ENCODE results near the gene PRKCE. TPM values are rescaled to one million over a fixed set of nuclear protein-coding genes. Genes with fewer than 3 reads are reported as not detected.

Gene PRKCE
- total RNA-seq, 1 experiment from 2014 or later, result 17.7 TPM

GRCh38 chr2:45607701-45608100, 43.8 kb upstream of the PRKCE start:
- Mint-ChIP-seq H3K4me1 (ENCODE audit: low read depth, unreplicated experiment) (peaks cover 26% of the 10 kb centered on the region), H3K27me3 (ENCODE audit: unreplicated experiment) (no peaks in the 10 kb centered on the region), H3K4me3 (ENCODE audit: low read depth, unreplicated experiment) (no peak overlapping the region), H3K9me3 (ENCODE audit: low read depth, unreplicated experiment) (no peaks in the 10 kb centered on the region), H3K27ac (ENCODE audit: unreplicated experiment) (no peak overlapping the region), H3K36me3 (ENCODE audit: insufficient read depth, unreplicated experiment) (peaks cover 18% of the 10 kb centered on the region)
- intact Hi-C loops (cut with micrococcal nuclease; ENCODE audit: unreplicated experiment), result no loop called here
- CTCF ChIA-PET, result no interaction called here
- no TSS peak for BruUV-seq (replicated peaks)
- DNase-seq, result peak; percentile 10
- TF ChIP-seq, protein P1, sequence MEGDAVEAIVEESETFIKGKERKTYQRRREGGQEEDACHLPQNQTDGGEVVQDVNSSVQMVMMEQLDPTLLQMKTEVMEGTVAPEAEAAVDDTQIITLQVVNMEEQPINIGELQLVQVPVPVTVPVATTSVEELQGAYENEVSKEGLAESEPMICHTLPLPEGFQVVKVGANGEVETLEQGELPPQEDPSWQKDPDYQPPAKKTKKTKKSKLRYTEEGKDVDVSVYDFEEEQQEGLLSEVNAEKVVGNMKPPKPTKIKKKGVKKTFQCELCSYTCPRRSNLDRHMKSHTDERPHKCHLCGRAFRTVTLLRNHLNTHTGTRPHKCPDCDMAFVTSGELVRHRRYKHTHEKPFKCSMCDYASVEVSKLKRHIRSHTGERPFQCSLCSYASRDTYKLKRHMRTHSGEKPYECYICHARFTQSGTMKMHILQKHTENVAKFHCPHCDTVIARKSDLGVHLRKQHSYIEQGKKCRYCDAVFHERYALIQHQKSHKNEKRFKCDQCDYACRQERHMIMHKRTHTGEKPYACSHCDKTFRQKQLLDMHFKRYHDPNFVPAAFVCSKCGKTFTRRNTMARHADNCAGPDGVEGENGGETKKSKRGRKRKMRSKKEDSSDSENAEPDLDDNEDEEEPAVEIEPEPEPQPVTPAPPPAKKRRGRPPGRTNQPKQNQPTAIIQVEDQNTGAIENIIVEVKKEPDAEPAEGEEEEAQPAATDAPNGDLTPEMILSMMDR (IDR thresholded peaks at IDR 0.05; ENCODE audit: unreplicated experiment), result peak; percentile 32

DNA sequence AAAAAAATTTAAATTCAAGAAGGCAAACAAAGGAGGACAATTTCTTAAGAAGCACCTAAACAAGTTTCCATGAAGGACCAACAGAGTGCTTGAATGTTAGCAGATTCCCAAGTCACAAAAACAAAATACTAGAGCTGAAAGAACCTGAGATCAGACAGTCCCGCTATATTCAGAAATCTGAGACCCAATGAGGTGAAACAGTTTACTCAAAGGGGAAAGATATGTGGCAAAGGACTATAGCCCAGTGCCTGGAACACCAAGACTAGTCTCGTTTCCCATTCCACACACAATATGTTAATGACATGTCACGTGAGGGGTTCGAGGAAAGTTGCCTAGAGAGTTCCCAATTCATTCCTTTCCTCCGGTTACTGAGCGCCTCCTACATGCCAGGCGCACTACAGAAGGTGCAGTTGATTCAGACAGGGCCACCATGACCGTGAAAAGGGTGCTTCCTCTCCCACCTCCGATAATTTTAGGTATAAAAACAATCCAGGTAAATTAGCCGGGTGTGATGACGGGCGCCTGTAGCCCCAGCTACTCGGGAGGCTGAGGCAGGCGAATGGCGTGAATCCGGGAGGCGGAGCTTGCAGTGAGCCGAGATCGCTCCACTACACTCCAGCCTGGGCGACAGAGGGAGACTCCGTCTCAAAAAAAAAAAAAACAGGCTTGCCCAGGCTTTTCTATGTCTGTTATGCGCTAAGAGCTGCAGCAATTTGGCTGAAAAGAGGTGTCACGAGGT, 41.0 kb upstream of the PRKCE start:
- TF ChIP-seq, protein P1 (IDR thresholded peaks at IDR 0.05; ENCODE audit: unreplicated experiment), result no peak
- H3K4me3 Mint-ChIP-seq (ENCODE audit: low read depth, unreplicated experiment), result peak overlapping the region; percentile 80
- H3K9me3 Mint-ChIP-seq (ENCODE audit: low read depth, unreplicated experiment), result no peaks in the 10 kb centered on the region
- intact Hi-C loops (cut with micrococcal nuclease; ENCODE audit: unreplicated experiment), result no loop called here
- TSS peak; percentile 71 for BruUV-seq (replicated peaks)
- peaks cover 18% of the 10 kb centered on the region for H3K36me3 Mint-ChIP-seq (ENCODE audit: insufficient read depth, unreplicated experiment)
- CTCF ChIA-PET, result interaction anchor here (0.7 to 1.1 kb wide), 5 partner anchors 25 to 631 kb away, joined by 3 to 6 read pairs (median 4); no protein-coding TSS in a partner anchor
- H3K27me3 Mint-ChIP-seq (ENCODE audit: unreplicated experiment), result no peaks in the 10 kb centered on the region
- H3K27ac Mint-ChIP-seq (ENCODE audit: unreplicated experiment), result peak overlapping the region; percentile 71
- DNase-seq, result peak; percentile 56
- peaks cover 26% of the 10 kb centered on the region for H3K4me1 Mint-ChIP-seq (ENCODE audit: low read depth, unreplicated experiment)

DNA sequence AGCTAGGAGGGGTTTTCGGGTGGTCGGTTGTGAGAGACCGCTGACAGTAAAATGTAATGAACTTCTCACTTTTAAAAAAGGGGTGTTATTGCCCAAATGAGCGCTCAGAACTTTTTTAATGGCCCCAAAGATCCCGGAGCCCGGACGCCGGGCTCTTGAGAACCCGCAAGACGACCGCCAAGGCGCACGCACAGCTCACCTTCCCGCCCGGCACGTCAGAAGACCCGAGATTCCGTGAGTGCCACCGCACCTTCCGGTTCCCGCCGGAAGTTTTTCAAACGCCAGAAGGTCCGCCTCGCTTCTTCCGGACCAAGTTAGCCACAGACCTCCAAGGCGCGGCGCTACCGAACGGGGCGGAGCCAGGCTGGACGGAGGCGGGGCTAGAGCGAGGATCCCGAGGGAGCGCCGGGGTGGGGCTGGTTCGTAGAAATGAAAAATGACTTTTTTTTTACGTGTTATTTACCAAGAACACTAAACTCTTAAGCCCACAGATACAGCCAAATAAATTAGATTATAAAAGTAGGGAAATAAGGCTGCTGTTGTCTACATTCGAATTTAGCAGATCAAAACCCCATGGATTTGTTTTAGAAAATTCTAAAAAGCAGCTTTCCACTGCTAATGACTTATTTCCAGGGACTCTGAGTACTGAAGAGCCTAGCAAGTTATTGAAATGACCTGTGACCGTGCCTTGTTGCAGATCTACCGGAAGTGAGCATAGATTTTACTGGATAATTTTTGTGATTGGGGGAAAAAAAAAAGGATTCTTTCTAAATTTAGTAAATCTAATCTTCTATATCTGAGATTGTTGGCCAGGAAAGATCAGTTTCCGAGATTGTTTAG, 40.2 kb upstream of the PRKCE start, which contains the start of gene SRBD1:
SRBD1 (minus strand) TSS at position 248 of the 840 bp plus-strand sequence. CDS start 5,826 bp downstream, outside the sequence.
- intact Hi-C loops (cut with micrococcal nuclease; ENCODE audit: unreplicated experiment), result no loop called here
- Mint-ChIP-seq H3K4me1 (ENCODE audit: low read depth, unreplicated experiment) (peaks cover 26% of the 10 kb centered on the region), H3K36me3 (ENCODE audit: insufficient read depth, unreplicated experiment) (peaks cover 18% of the 10 kb centered on the region), H3K27ac (ENCODE audit: unreplicated experiment) (peak within 1 kb of the TSS; percentile 71), H3K4me3 (ENCODE audit: low read depth, unreplicated experiment) (peak within 1 kb of the TSS; percentile 80), H3K9me3 (ENCODE audit: low read depth, unreplicated experiment) (no peaks in the 10 kb centered on the region), H3K27me3 (ENCODE audit: unreplicated experiment) (no peaks in the 10 kb centered on the region)
- CTCF ChIA-PET, result interaction anchor here (0.7 to 1.1 kb wide), 5 partner anchors 26 to 631 kb away, joined by 3 to 6 read pairs (median 4); no protein-coding TSS in a partner anchor
- peak; percentile 97 for DNase-seq
- BruUV-seq (replicated peaks), result TSS peak; percentile 71
- TF ChIP-seq, protein P1 (IDR thresholded peaks at IDR 0.05; ENCODE audit: unreplicated experiment), result no peak

GRCh38 chr2:45612285-45612684, 39.2 kb upstream of the PRKCE start:
- Mint-ChIP-seq H3K9me3 (ENCODE audit: low read depth, unreplicated experiment) (no peaks in the 10 kb centered on the region), H3K27me3 (ENCODE audit: unreplicated experiment) (no peaks in the 10 kb centered on the region), H3K4me3 (ENCODE audit: low read depth, unreplicated experiment) (no peak overlapping the region), H3K4me1 (ENCODE audit: low read depth, unreplicated experiment) (peaks cover 26% of the 10 kb centered on the region), H3K27ac (ENCODE audit: unreplicated experiment) (no peak overlapping the region), H3K36me3 (ENCODE audit: insufficient read depth, unreplicated experiment) (peaks cover 18% of the 10 kb centered on the region)
- TF ChIP-seq, protein P1 (IDR thresholded peaks at IDR 0.05; ENCODE audit: unreplicated experiment), result no peak
- CTCF ChIA-PET, result no interaction called here
- no TSS peak for BruUV-seq (replicated peaks)
- intact Hi-C loops (cut with micrococcal nuclease; ENCODE audit: unreplicated experiment), result no loop called here
- DNase-seq, result no peak

Data from Calu3 (cell line).